ENCODE data around the gene EHMT2.

- TF ChIP-seq POLR2A (IDR thresholded peaks at IDR 0.05; ENCODE audit: low read length) (no peak), GATA1 (IDR thresholded peaks at IDR 0.05; ENCODE audit: low read depth, low read length) (no peak)
Measured at GRCh38 chr6:31919624-31920303, 22.3 kb upstream of the EHMT2 start.
